GM21717 (cell line): ENCODE measurements around the gene BTBD2.
"Not testable (repeated sequence)": the region's sequence is repeated elsewhere in the genome, so short reads cannot be mapped to it uniquely, and the experiment has no call there.

Source experiments
- ATAC-seq: cut with Tn5 transposase; IDR thresholded peaks from one replicate; pipeline ENCODE4 v1.9.1; 2021; ENCODE audit warnings: mild to moderate bottlenecking, moderate library complexity; ENCODE audit not compliant: unreplicated experiment

The BTBD2 gene

GRCh38 chr19:2016041-2016807 lies 710 bp upstream of the BTBD2 start:
- ATAC-seq: no peak

GRCh38 chr19:2014731-2015607 lies 545 bp downstream of the BTBD2 start:
- no peak for ATAC-seq

- ATAC-seq: no peak
Measured at GRCh38 chr19:2014131-2014571, 1.4 kb downstream of the BTBD2 start.

GRCh38 chr19:2013683-2013961 lies 1.9 kb downstream of the BTBD2 start:
- no peak for ATAC-seq

GRCh38 chr19:2012941-2013682 lies 2.4 kb downstream of the BTBD2 start:
- no peak for ATAC-seq

GRCh38 chr19:2011169-2011568 lies 4.3 kb downstream of the BTBD2 start:
- no peak for ATAC-seq

GRCh38 chr19:2010135-2010668 lies 5.3 kb downstream of the BTBD2 start:
- no peak for ATAC-seq

- no peak for ATAC-seq
Measured at GRCh38 chr19:2003874-2004273, 11.6 kb downstream of the BTBD2 start.

GRCh38 chr19:1999856-2000515 lies 15.5 kb downstream of the BTBD2 start:
- no peak for ATAC-seq

GRCh38 chr19:1998712-1999708 lies 16.5 kb downstream of the BTBD2 start:
- ATAC-seq: no peak

GRCh38 chr19:1997353-1998233 lies 17.9 kb downstream of the BTBD2 start:
- no peak for ATAC-seq

GRCh38 chr19:1992759-1993260 lies 22.7 kb downstream of the BTBD2 start:
- no peak for ATAC-seq

- no peak for ATAC-seq
Measured at GRCh38 chr19:1991018-1991913, 24.2 kb downstream of the BTBD2 start.

GRCh38 chr19:1990230-1991017 lies 25.1 kb downstream of the BTBD2 start:
- no peak for ATAC-seq

GRCh38 chr19:1989513-1990229 lies 25.8 kb downstream of the BTBD2 start:
- ATAC-seq: no peak

GRCh38 chr19:1988464-1988863 lies 27.1 kb downstream of the BTBD2 start:
- ATAC-seq: not testable (repeated sequence)
